Suprapubic skin (tissue), 4 donors: Measurements from ENCODE around the gene ABHD10.

Source experiments
- EP300 ChIP-seq: sonication (generic); formaldehyde crosslinking; IDR thresholded peaks from one replicate; pipeline ENCODE4 v1.6.1; 2017; ENCODE audit warnings: antibody characterized with exemption
- POLR2A ChIP-seq, 2 donors: fragments of 450-650 bp; IDR thresholded peaks; one replicate each; pipeline ENCODE4 v1.6.1; 2017; ENCODE audit warnings: antibody characterized with exemption in 2 of 2, mild to moderate bottlenecking in 2 of 2, moderate library complexity in 2 of 2
- POLR2AphosphoS5 ChIP-seq, 3 donors: sonication (generic); formaldehyde crosslinking; IDR thresholded peaks; one replicate each; pipeline ENCODE4 v1.6.1; 2017; ENCODE audit warnings: antibody characterized with exemption in 3 of 3
- TF ChIP-seq, protein P1 (sequence below), 2 donors: fragments of 200-600 bp in 1 of 2; fragments of 450-650 bp in 1 of 2; sonication (generic) in 1 of 2; IDR thresholded peaks; one replicate each; pipeline ENCODE4 v1.5.1; 2016 to 2019; ENCODE audit warnings: antibody characterized with exemption in 2 of 2, mild to moderate bottlenecking in 1 of 2, moderate library complexity in 1 of 2

DNA sequence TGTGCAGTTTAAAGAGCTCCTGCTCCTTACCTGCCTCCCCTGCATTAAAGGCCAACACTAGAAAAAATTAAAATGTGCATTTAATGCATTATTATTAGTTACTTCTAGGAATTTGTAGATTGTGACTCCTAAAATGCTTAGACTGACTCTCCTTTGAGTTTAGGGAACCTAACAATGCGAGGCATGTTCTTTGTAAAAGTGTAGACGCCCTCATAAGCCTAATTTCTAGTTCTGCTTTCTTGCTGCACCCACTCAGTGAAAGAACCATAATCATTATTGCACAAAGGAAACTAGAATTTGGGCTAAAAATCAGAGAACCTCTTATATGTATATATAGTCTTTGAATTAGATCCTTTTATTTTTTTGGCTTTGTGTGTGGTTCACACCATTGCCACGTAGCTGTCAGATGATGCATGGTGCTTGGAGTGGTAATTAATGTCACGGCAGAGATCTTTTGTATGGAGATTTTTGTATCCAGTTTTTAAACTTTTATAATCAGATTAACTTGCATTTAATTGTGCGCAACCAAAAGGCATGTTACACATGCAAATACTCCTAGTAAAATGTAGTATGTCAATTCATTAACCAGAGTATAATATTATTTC is 710 bp downstream of the ABHD10 start:
- TF ChIP-seq, protein P1, sequence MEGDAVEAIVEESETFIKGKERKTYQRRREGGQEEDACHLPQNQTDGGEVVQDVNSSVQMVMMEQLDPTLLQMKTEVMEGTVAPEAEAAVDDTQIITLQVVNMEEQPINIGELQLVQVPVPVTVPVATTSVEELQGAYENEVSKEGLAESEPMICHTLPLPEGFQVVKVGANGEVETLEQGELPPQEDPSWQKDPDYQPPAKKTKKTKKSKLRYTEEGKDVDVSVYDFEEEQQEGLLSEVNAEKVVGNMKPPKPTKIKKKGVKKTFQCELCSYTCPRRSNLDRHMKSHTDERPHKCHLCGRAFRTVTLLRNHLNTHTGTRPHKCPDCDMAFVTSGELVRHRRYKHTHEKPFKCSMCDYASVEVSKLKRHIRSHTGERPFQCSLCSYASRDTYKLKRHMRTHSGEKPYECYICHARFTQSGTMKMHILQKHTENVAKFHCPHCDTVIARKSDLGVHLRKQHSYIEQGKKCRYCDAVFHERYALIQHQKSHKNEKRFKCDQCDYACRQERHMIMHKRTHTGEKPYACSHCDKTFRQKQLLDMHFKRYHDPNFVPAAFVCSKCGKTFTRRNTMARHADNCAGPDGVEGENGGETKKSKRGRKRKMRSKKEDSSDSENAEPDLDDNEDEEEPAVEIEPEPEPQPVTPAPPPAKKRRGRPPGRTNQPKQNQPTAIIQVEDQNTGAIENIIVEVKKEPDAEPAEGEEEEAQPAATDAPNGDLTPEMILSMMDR (IDR thresholded peaks at IDR 0.05): no peak
- TF ChIP-seq POLR2A (IDR thresholded peaks at IDR 0.05): no peak
- no peak for TF ChIP-seq EP300
- no peak for TF ChIP-seq POLR2AphosphoS5 (IDR thresholded peaks at IDR 0.05)
